GM12878 (cell line): ENCODE measurements around the gene TMEM207. TPM values are rescaled to one million over a fixed set of nuclear protein-coding genes. Genes with fewer than 3 reads are reported as not detected.

ENCODE experiments used
- ATAC-seq: fragments of 200-7000 bp; cut with Tn5 transposase; 3 replicates; pipeline ENCODE4 v1.9.1; 2020; ENCODE audit warnings: mild to moderate bottlenecking, moderate library complexity
- BruUV-seq: library from RNA; stranded (reverse); fragments of 400-500 nt; replicated peaks from 2 replicates; lab custom pipeline; 2021; lab: Mats Ljungman, UMichigan
- CTCF ChIA-PET: fragments of 300-600 bp; sonication (Branson Sonifier 250); formaldehyde crosslinking; extraction: SDS; loops from one replicate; lab custom pipeline; 2021; ENCODE audit warnings: inconsistent platforms; lab: Yijun Ruan, JAX
- POLR2A ChIA-PET: fragments of 350-600 bp; formaldehyde crosslinking; extraction: SDS; loops from one replicate; lab custom pipeline; 2021; ENCODE audit warnings: inconsistent platforms; lab: Charles Lee
- RAD21 ChIA-PET: fragments of 300-600 bp; sonication (Branson Sonifier 250); formaldehyde crosslinking; loops from one replicate; lab custom pipeline; 2023; ENCODE audit warnings: antibody characterized with exemption; ENCODE audit not compliant: unreplicated experiment; lab: Charles Lee
- SMC1A ChIA-PET: fragments of 300-600 bp; sonication (Branson Sonifier 250); formaldehyde crosslinking; loops from one replicate; lab custom pipeline; 2023; ENCODE audit not compliant: unreplicated experiment, uncharacterized antibody; lab: Charles Lee
- DNase-seq: peaks from one replicate; pipeline ENCODE4 v3.0.0-alpha.2; 2011; ENCODE audit warnings: low read depth, low spot score
- FAIRE-seq: peaks from 3 replicates; lab custom pipeline; 2011; peaks lifted over from hg19 to GRCh38; lab: Jason Lieb, UNC
- H2AFZ ChIP-seq: 2 replicates; pipeline ENCODE4 v1.6.0; 2011; ENCODE audit warnings: low read depth, low read length, control low read depth; ENCODE audit not compliant: control insufficient read depth
- H3K27ac ChIP-seq: 2 replicates; pipeline ENCODE4 v1.5.1; 2011; ENCODE audit warnings: control low read depth; ENCODE audit not compliant: control insufficient read depth, insufficient read depth
- H3K27me3 ChIP-seq, 2 experiments: replicated peaks in 1 of 2; 2 replicates each; pipeline versions ENCODE4 v1.6.0 to v1.6.1; 2011; ENCODE audit warnings: low read length in 1 of 2; ENCODE audit not compliant: control insufficient read depth in 2 of 2, insufficient read depth in 2 of 2
- H3K36me3 ChIP-seq, 2 experiments: 2 replicates each; pipeline ENCODE4 v1.5.1; 2011; ENCODE audit warnings: low read length in 1 of 2; ENCODE audit not compliant: control insufficient read depth in 2 of 2, insufficient read depth in 2 of 2
- H3K4me1 ChIP-seq: 2 replicates; pipeline ENCODE4 v1.6.1; 2011; ENCODE audit warnings: mild to moderate bottlenecking, low read length, moderate library complexity, mixed read lengths; ENCODE audit not compliant: control insufficient read depth, insufficient read depth
- H3K4me2 ChIP-seq: 2 replicates; pipeline ENCODE4 v1.6.0; 2011; ENCODE audit warnings: control low read depth; ENCODE audit not compliant: control insufficient read depth, insufficient read depth
- H3K4me3 ChIP-seq: fragments of 200-600 bp; sonication (generic); 2 replicates; pipeline ENCODE4 v1.5.1; 2016
- H3K79me2 ChIP-seq: 2 replicates; pipeline ENCODE4 v1.6.0; 2011; ENCODE audit warnings: low read length; ENCODE audit not compliant: control insufficient read depth, insufficient read depth
- H3K9ac ChIP-seq: 2 replicates; pipeline ENCODE4 v1.8.0; 2011; ENCODE audit warnings: low read length, control low read depth, mixed read lengths; ENCODE audit not compliant: control insufficient read depth, insufficient read depth
- H3K9me3 ChIP-seq: replicated peaks from 3 replicates; pipeline ENCODE4 v1.5.1; 2011; ENCODE audit warnings: mild to moderate bottlenecking, low read length; ENCODE audit not compliant: control insufficient read depth, insufficient read depth
- H4K20me1 ChIP-seq: 2 replicates; pipeline ENCODE4 v1.6.0; 2011; ENCODE audit not compliant: control insufficient read depth, insufficient read depth
- ATF7 ChIP-seq: fragments of 450-650 bp; IDR thresholded peaks from 2 replicates; pipeline ENCODE4 v1.6.1; 2016; ENCODE audit warnings: low read depth, mild to moderate bottlenecking
- HDAC6 ChIP-seq: fragments of 200-600 bp; sonication (generic); IDR thresholded peaks from one replicate; pipeline ENCODE4 v1.8.0; 2017; ENCODE audit warnings: antibody characterized with exemption; ENCODE audit not compliant: unreplicated experiment
- SIX5 ChIP-seq: IDR thresholded peaks from 2 replicates; pipeline ENCODE4 v1.6.1; 2011; ENCODE audit warnings: mild to moderate bottlenecking, low read depth, low read length, moderate library complexity; ENCODE audit not compliant: severe bottlenecking
- SREBF2 ChIP-seq: IDR thresholded peaks from 2 replicates; pipeline ENCODE4 v1.6.1; 2012; ENCODE audit warnings: mild to moderate bottlenecking, low read length
- WRNIP1 ChIP-seq: IDR thresholded peaks from 2 replicates; pipeline ENCODE4 v1.6.1; 2011; ENCODE audit warnings: low read depth, low read length, improper control_type of control experiment, borderline replicate concordance
- WGBS: methylation state at CpG from one replicate; pipeline ENCODE4 v1.1.6; 2016; ENCODE audit warnings: low lambda C conversion rate; ENCODE audit not compliant: insufficient replicate concordance, insufficient coverage; ENCODE audit errors: missing lambda C conversion rate; 5-methylcytosine and 5-hydroxymethylcytosine counted together
- in situ Hi-C: fragments of 300-500 bp; cut with MboI; formaldehyde crosslinking; loops from 9 replicates; pipeline ENCODE4 v1.14.3; 2018; ENCODE audit warnings: mixed read lengths
- intact Hi-C: fragments of 100-400 bp; cut with micrococcal nuclease; formaldehyde crosslinking; loops from one replicate; pipeline ENCODE4 v1.14.2; 2022; ENCODE audit not compliant: unreplicated experiment
- polyA plus RNA-seq, 11 experiments: library from polyadenylated mRNA; depleted of rRNA in 4 of 11; unstranded in 6 of 11; stranded (reverse) in 5 of 11; fragments of >200 nt; fragmentation: Nextera tagmentation in 4 of 11; fragmentation: Illumina TruSeq in 1 of 11; extraction: Ambion mirVana in 4 of 11; extraction: Trizol in 1 of 11; gene quantifications; 1 replicate in 1 of 11; 2 replicates in 10 of 11; pipeline versions ENCODE4 v1.2.1 to v1.2.3, GENCODE V29; 2011 to 2016; ENCODE audit warnings: inconsistent platforms in 2 of 11, missing spikeins in 2 of 11, low read depth in 1 of 11
- total RNA-seq, 4 experiments: library from RNA; depleted of rRNA in 3 of 4; stranded (reverse); fragments of >200 nt in 3 of 4; fragmentation: Illumina TruSeq in 1 of 4; extraction: Trizol in 1 of 4; gene quantifications; 2 replicates each; pipeline versions ENCODE4 v1.2.1 to v1.2.3, GENCODE V29; 2013 to 2021
- TF ChIP-seq, protein P1 (sequence below): fragments of 450-650 bp; IDR thresholded peaks from 2 replicates; pipeline ENCODE4 v1.6.1; 2014; ENCODE audit warnings: mild to moderate bottlenecking

TMEM207 gene
- total and polyA plus RNA-seq, 10 of the 15 experiments (the other 5 are each of a cell fraction or from before 2014, with no cell fraction given): not detected

DNA sequence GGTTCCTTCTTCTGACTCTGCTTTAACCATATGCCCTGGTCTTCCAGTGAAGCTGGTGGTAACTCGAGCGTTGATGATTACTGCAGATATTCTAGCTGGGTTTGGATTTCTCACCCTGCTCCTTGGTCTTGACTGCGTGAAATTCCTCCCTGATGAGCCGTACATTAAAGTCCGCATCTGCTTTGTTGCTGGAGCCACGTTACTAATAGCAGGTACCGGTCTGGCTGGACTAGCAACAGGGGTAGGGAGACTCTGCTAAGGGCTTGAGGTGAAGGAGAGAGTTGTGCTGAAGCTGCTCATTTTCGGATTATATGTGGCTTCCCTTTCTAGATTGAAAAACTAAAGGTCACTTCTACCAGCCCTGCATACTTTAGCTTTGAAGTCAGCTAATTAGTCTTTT lies 45.0 kb downstream of the TMEM207 start:
- Histone ChIP-seq H3K27ac (no peak overlapping the region), H3K9me3 (no peaks in the 10 kb centered on the region), H3K36me3 (no peaks in the 10 kb centered on the region), H3K4me3 (no peak overlapping the region), H2AFZ (no peak overlapping the region), H3K9ac (no peak overlapping the region), H3K79me2 (no peaks in the 10 kb centered on the region), H4K20me1 (no peaks in the 10 kb centered on the region), H3K27me3 (no peaks in the 10 kb centered on the region), H3K4me1 (no peaks in the 10 kb centered on the region), H3K4me2 (no peak overlapping the region)
- no peak for FAIRE-seq
- ChIA-PET CTCF (interaction anchor here (0.9 to 3.9 kb wide), 4 partner anchors 9 to 444 kb away, joined by 3 to 17 read pairs (median 6); no protein-coding TSS in a partner anchor), POLR2A (no interaction called here), RAD21 (no interaction called here), SMC1A (interaction anchor here (0.6 to 1.3 kb wide), 7 partner anchors 9 to 444 kb away, joined by 3 to 4 read pairs (median 3); no protein-coding TSS in a partner anchor)
- in situ Hi-C loops: no loop called here
- DNase-seq: no peak
- no TSS peak for BruUV-seq
- intact Hi-C loops: no loop called here
- 53% methylated on average over 8 of the region's 8 CpGs for WGBS
- TF ChIP-seq WRNIP1: no peak
- TF ChIP-seq ATF7: no peak
- TF ChIP-seq SREBF2: no peak
- no peak for TF ChIP-seq HDAC6
- TF ChIP-seq, protein P1, sequence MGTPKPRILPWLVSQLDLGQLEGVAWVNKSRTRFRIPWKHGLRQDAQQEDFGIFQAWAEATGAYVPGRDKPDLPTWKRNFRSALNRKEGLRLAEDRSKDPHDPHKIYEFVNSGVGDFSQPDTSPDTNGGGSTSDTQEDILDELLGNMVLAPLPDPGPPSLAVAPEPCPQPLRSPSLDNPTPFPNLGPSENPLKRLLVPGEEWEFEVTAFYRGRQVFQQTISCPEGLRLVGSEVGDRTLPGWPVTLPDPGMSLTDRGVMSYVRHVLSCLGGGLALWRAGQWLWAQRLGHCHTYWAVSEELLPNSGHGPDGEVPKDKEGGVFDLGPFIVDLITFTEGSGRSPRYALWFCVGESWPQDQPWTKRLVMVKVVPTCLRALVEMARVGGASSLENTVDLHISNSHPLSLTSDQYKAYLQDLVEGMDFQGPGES: no peak
- ATAC-seq: peak; percentile 45

DNA sequence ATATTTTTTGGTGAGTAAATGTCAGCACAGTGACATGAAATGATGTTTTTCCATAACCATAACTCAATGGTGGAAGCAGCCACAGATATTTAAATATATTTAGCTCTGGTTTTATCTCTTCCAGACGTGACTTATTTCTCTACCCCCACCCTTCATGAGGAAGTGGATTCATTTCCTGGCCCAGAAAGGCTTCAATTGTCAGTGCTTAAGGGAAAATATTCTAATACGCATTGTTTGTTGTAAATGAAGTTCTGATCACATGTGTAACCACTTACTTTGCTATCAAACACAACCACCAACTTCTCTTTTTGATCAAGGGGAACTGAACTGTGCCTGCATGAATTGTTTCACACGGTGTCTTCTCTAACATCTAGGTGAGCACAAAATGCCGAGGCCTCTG lies 47.7 kb downstream of the TMEM207 start:
- Histone ChIP-seq H3K9ac (no peak overlapping the region), H3K9me3 (no peaks in the 10 kb centered on the region), H3K27ac (no peak overlapping the region), H3K36me3 (no peaks in the 10 kb centered on the region), H3K4me2 (no peak overlapping the region), H3K27me3 (no peaks in the 10 kb centered on the region), H3K4me3 (no peak overlapping the region), H4K20me1 (no peaks in the 10 kb centered on the region), H3K79me2 (no peaks in the 10 kb centered on the region), H2AFZ (no peak overlapping the region), H3K4me1 (no peaks in the 10 kb centered on the region)
- no peak for ATAC-seq
- SMC1A ChIA-PET: interaction anchor here (0.6 to 3.3 kb wide), 6 partner anchors 11 to 1130 kb away, joined by 3 to 20 read pairs (median 3); no protein-coding TSS in a partner anchor
- in situ Hi-C loops (no loop called here), intact Hi-C loops (no loop called here)
- no peak for FAIRE-seq
- no peak for TF ChIP-seq SIX5
- RAD21 ChIA-PET: interaction anchor here (1.2 to 1.4 kb wide), 2 partner anchors 38 to 177 kb away, joined by 4 read pairs; no protein-coding TSS in a partner anchor
- BruUV-seq: no TSS peak
- 58% methylated on average over 4 of the region's 4 CpGs for WGBS
- POLR2A ChIA-PET: no interaction called here
- CTCF ChIA-PET: interaction anchor here (1.4 to 3.9 kb wide), 4 partner anchors 11 to 440 kb away, joined by 5 to 17 read pairs (median 7); no protein-coding TSS in a partner anchor
- DNase-seq: no peak
